Measurements from ENCODE around the gene ALOX5. TPM values are rescaled to one million over a fixed set of nuclear protein-coding genes. Genes with fewer than 3 reads are reported as not detected.

The ALOX5 gene
- total RNA-seq, 1 donor from 2014 or later: 222 TPM

GRCh38 chr10:45370202-45370955 lies 3.6 kb upstream of the ALOX5 start:
- H3K9me3 ChIP-seq: no peaks in the 10 kb centered on the region
- H3K4me3 ChIP-seq: no peak overlapping the region
- ATAC-seq: no peak
- no peak for DNase-seq
- no peaks in the 10 kb centered on the region for H3K36me3 ChIP-seq
- TF ChIP-seq CTCF (IDR thresholded peaks at IDR 0.05): no peak
- peaks cover 22% of the 10 kb centered on the region for H3K27me3 ChIP-seq (ENCODE audit: low read depth)
- peaks cover 21% of the 10 kb centered on the region for H3K4me1 ChIP-seq
- H3K27ac ChIP-seq: no peak overlapping the region
- intact Hi-C loops (cut with DNase I): no loop called here

GRCh38 chr10:45371560-45371959 lies 2.5 kb upstream of the ALOX5 start:
- no peak for TF ChIP-seq CTCF (IDR thresholded peaks at IDR 0.05)
- peaks cover 21% of the 10 kb centered on the region for H3K4me1 ChIP-seq
- H3K27me3 ChIP-seq (ENCODE audit: low read depth): peaks cover 32% of the 10 kb centered on the region
- no peaks in the 10 kb centered on the region for H3K36me3 ChIP-seq
- H3K9me3 ChIP-seq: no peaks in the 10 kb centered on the region
- H3K4me3 ChIP-seq: no peak overlapping the region
- DNase-seq (no peak), ATAC-seq (no peak)
- intact Hi-C loops (cut with DNase I): no loop called here
- H3K27ac ChIP-seq: no peak overlapping the region

GRCh38 chr10:45372251-45372951 lies 1.6 kb upstream of the ALOX5 start:
- DNase-seq (no peak), ATAC-seq (no peak)
- H3K36me3 ChIP-seq: no peaks in the 10 kb centered on the region
- peaks cover 32% of the 10 kb centered on the region for H3K27me3 ChIP-seq (ENCODE audit: low read depth)
- no peak overlapping the region for H3K27ac ChIP-seq
- no peaks in the 10 kb centered on the region for H3K9me3 ChIP-seq
- no peak overlapping the region for H3K4me3 ChIP-seq
- peaks cover 21% of the 10 kb centered on the region for H3K4me1 ChIP-seq
- intact Hi-C loops (cut with DNase I): no loop called here
- TF ChIP-seq CTCF (IDR thresholded peaks at IDR 0.05): no peak

- intact Hi-C loops (cut with DNase I): no loop called here
- peak overlapping the region; percentile 63 for H3K4me3 ChIP-seq
- no peaks in the 10 kb centered on the region for H3K9me3 ChIP-seq
- DNase-seq: peak; percentile 62
- peak overlapping the region; percentile 84 for H3K27ac ChIP-seq
- ATAC-seq: peak; percentile 63 to 66
- peaks cover 24% of the 10 kb centered on the region for H3K4me1 ChIP-seq
- H3K27me3 ChIP-seq (ENCODE audit: low read depth): peaks cover 36% of the 10 kb centered on the region
- H3K36me3 ChIP-seq: no peaks in the 10 kb centered on the region
- no peak for TF ChIP-seq CTCF (IDR thresholded peaks at IDR 0.05)
These were observed 927 bp upstream of the ALOX5 start for GRCh38 chr10:45373003-45373575.

GRCh38 chr10:45374350-45375052 lies 485 bp downstream of the ALOX5 start:
- intact Hi-C loops (cut with DNase I): no loop called here
- Histone ChIP-seq H3K36me3 (no peaks in the 10 kb centered on the region), H3K9me3 (no peaks in the 10 kb centered on the region), H3K4me1 (peaks cover 35% of the 10 kb centered on the region), H3K4me3 (peak overlapping the region; percentile 63), H3K27ac (peak overlapping the region; percentile 84), H3K27me3 (ENCODE audit: low read depth) (peaks cover 42% of the 10 kb centered on the region)
- DNase-seq (no peak), ATAC-seq (peak; percentile 34 to 51)
- TF ChIP-seq CTCF (IDR thresholded peaks at IDR 0.05): no peak
